Neural cell (in vitro differentiated cells): ENCODE measurements around the gene ADGRB3. TPM values are rescaled to one million over a fixed set of nuclear protein-coding genes. Genes with fewer than 3 reads are reported as not detected.

Source experiments
- H2AFZ ChIP-seq: fragments of 200-600, 300-800 bp; sonication (generic), shearing (Covaris generic); 2 replicates; pipeline ENCODE4 v1.6.0; 2014; ENCODE audit warnings: low read depth, mild to moderate bottlenecking, antibody characterized with exemption, low read length, moderate library complexity
- H3F3A ChIP-seq: fragments of 200-600 bp; shearing (Covaris generic); 2 replicates; pipeline ENCODE4 v1.6.1; 2016; ENCODE audit warnings: mild to moderate bottlenecking, moderate library complexity, mixed read lengths, antibody characterized with exemption, low read length; ENCODE audit not compliant: insufficient read depth, poor library complexity, severe bottlenecking
- H3K27ac ChIP-seq: fragments of 200-600, 300-800 bp; sonication (generic), shearing (Covaris generic); 2 replicates; pipeline ENCODE4 v1.5.1; 2014; ENCODE audit warnings: mild to moderate bottlenecking, low read length, moderate library complexity
- H3K27me3 ChIP-seq: fragments of 300-800, 200-600 bp; sonication (generic), shearing (Covaris generic); 2 replicates; pipeline ENCODE4 v1.6.0; 2014; ENCODE audit warnings: mild to moderate bottlenecking, low read depth, low read length, moderate library complexity; ENCODE audit not compliant: insufficient read depth
- H3K36me3 ChIP-seq: fragments of 300-800, 200-600 bp; sonication (generic), shearing (Covaris generic); 2 replicates; pipeline ENCODE4 v1.5.1; 2014; ENCODE audit warnings: mild to moderate bottlenecking, antibody characterized with exemption, low read length, moderate library complexity; ENCODE audit not compliant: insufficient read depth
- H3K4me2 ChIP-seq: fragments of 300-800, 200-600 bp; sonication (generic), shearing (Covaris generic); 2 replicates; pipeline ENCODE4 v1.6.0; 2014; ENCODE audit warnings: mild to moderate bottlenecking, low read length
- H3K4me3 ChIP-seq: fragments of 300-800, 200-600 bp; sonication (generic), shearing (Covaris generic); 2 replicates; pipeline ENCODE4 v1.5.1; 2014; ENCODE audit warnings: mild to moderate bottlenecking, low read length, moderate library complexity
- H3K79me2 ChIP-seq: fragments of 200-600 bp; shearing (Covaris generic); replicated peaks from 2 replicates; pipeline ENCODE4 v1.6.0; 2014; ENCODE audit warnings: mild to moderate bottlenecking, low read length, moderate library complexity; ENCODE audit not compliant: insufficient read depth
- H3K9ac ChIP-seq: fragments of 300-800, 200-600 bp; sonication (generic), shearing (Covaris generic); 2 replicates; pipeline ENCODE4 v1.6.1; 2016; ENCODE audit warnings: mild to moderate bottlenecking, low read length, mixed read lengths
- H3K9me2 ChIP-seq: fragments of 200-600 bp; shearing (Covaris generic); 2 replicates; pipeline ENCODE4 v1.6.1; 2016; ENCODE audit warnings: mild to moderate bottlenecking, low read length, mixed read lengths; ENCODE audit not compliant: insufficient read depth
- H3K9me3 ChIP-seq: fragments of 200-600, 300-800 bp; sonication (generic), shearing (Covaris generic); 2 replicates; pipeline ENCODE4 v1.6.1; 2016; ENCODE audit warnings: mild to moderate bottlenecking, mixed run types, low read length, moderate library complexity, mixed read lengths
- H4K20me1 ChIP-seq: fragments of 200-600 bp; shearing (Covaris generic); 2 replicates; pipeline ENCODE4 v1.6.1; 2016; ENCODE audit warnings: mild to moderate bottlenecking, mixed run types; ENCODE audit not compliant: insufficient read depth
- CTCF ChIP-seq: fragments of 450-650 bp; IDR thresholded peaks from 2 replicates; pipeline ENCODE4 v1.5.1; 2014; ENCODE audit warnings: antibody characterized with exemption, mild to moderate bottlenecking, moderate library complexity; ENCODE audit not compliant: poor library complexity, severe bottlenecking
- EP300 ChIP-seq: fragments of 450-650 bp; conservative IDR thresholded peaks from 2 replicates; pipeline ENCODE4 v1.6.1; 2014; ENCODE audit warnings: antibody characterized with exemption, mild to moderate bottlenecking, moderate library complexity; ENCODE audit not compliant: poor library complexity, severe bottlenecking
- EZH2 ChIP-seq: fragments of 200-600, 300-800 bp; shearing (Covaris generic), sonication (generic); IDR thresholded peaks from 2 replicates; pipeline ENCODE4 v1.6.1; 2014; ENCODE audit warnings: antibody characterized with exemption, low read length, borderline replicate concordance, mild to moderate bottlenecking; ENCODE audit not compliant: insufficient read depth, poor library complexity, severe bottlenecking
- MXI1 ChIP-seq: fragments of 450-650 bp; conservative IDR thresholded peaks from 2 replicates; pipeline ENCODE4 v1.6.1; 2014; ENCODE audit warnings: antibody characterized with exemption, mild to moderate bottlenecking; ENCODE audit not compliant: poor library complexity, severe bottlenecking
- POLR2AphosphoS5 ChIP-seq: IDR thresholded peaks from 2 replicates; pipeline ENCODE4 v1.6.1; 2012
- RAD21 ChIP-seq: fragments of 450-650 bp; conservative IDR thresholded peaks from 2 replicates; pipeline ENCODE4 v1.6.1; 2014; ENCODE audit warnings: antibody characterized with exemption, mild to moderate bottlenecking, moderate library complexity
- SMC3 ChIP-seq: fragments of 450-650 bp; conservative IDR thresholded peaks from 2 replicates; pipeline ENCODE4 v1.6.1; 2014; ENCODE audit warnings: antibody characterized with exemption, mild to moderate bottlenecking, moderate library complexity; ENCODE audit not compliant: poor library complexity
- TAF1 ChIP-seq: IDR thresholded peaks from 2 replicates; pipeline ENCODE4 v1.6.1; 2012; ENCODE audit warnings: low read depth
- polyA plus RNA-seq: library from polyadenylated mRNA; depleted of rRNA; stranded (reverse); fragments of >200 nt; gene quantifications from 2 replicates; pipeline ENCODE4 v1.2.3, GENCODE V29; 2014
- TF ChIP-seq, protein P1 (sequence below): IDR thresholded peaks from 2 replicates; pipeline ENCODE4 v1.6.1; 2012; ENCODE audit warnings: borderline replicate concordance

The ADGRB3 gene
- polyA plus RNA-seq, 1 donor from 2014 or later, result 66.5 TPM

- Histone ChIP-seq H3F3A (no peaks in the 10 kb centered on the region), H3K79me2 (peaks cover 4% of the 10 kb centered on the region), H3K9ac (no peak overlapping the region), H3K27ac (no peak overlapping the region), H3K9me2 (no peaks in the 10 kb centered on the region), H3K4me2 (no peak overlapping the region), H4K20me1 (no peaks in the 10 kb centered on the region), H2AFZ (no peak overlapping the region), H3K36me3 (no peaks in the 10 kb centered on the region), H3K4me3 (no peak overlapping the region), H3K9me3 (no peaks in the 10 kb centered on the region), H3K27me3 (no peaks in the 10 kb centered on the region)
- TF ChIP-seq TAF1 (no peak), MXI1 (no peak), SMC3 (no peak), EP300 (no peak), RAD21 (no peak), EZH2 (no peak), POLR2AphosphoS5 (no peak), CTCF (no peak)
- TF ChIP-seq, protein P1, sequence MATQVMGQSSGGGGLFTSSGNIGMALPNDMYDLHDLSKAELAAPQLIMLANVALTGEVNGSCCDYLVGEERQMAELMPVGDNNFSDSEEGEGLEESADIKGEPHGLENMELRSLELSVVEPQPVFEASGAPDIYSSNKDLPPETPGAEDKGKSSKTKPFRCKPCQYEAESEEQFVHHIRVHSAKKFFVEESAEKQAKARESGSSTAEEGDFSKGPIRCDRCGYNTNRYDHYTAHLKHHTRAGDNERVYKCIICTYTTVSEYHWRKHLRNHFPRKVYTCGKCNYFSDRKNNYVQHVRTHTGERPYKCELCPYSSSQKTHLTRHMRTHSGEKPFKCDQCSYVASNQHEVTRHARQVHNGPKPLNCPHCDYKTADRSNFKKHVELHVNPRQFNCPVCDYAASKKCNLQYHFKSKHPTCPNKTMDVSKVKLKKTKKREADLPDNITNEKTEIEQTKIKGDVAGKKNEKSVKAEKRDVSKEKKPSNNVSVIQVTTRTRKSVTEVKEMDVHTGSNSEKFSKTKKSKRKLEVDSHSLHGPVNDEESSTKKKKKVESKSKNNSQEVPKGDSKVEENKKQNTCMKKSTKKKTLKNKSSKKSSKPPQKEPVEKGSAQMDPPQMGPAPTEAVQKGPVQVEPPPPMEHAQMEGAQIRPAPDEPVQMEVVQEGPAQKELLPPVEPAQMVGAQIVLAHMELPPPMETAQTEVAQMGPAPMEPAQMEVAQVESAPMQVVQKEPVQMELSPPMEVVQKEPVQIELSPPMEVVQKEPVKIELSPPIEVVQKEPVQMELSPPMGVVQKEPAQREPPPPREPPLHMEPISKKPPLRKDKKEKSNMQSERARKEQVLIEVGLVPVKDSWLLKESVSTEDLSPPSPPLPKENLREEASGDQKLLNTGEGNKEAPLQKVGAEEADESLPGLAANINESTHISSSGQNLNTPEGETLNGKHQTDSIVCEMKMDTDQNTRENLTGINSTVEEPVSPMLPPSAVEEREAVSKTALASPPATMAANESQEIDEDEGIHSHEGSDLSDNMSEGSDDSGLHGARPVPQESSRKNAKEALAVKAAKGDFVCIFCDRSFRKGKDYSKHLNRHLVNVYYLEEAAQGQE, result no peak
Observed at GRCh38 chr6:68730291-68731054, 95.4 kb downstream of the ADGRB3 start.

DNA sequence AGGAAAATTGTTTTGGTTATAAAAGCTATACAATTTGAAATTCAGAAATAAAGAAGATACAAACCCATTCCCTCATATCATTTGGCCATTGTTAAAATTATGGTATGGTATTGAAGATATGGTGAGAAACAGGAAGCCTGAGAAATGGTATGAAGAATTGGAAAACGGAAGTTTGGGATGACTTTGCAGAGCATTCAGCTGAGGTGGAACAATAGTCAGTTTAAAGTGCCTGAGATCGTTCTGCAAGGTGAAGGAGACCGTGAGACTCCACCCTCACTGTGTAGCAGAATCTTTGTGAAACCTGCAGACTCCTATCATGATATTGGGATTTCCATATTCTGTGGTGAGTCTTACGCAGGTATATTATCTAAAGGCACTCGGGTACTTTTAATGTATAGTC, 97.3 kb downstream of the ADGRB3 start:
- H3F3A ChIP-seq, result no peaks in the 10 kb centered on the region
- no peak overlapping the region for H2AFZ ChIP-seq
- no peak overlapping the region for H3K27ac ChIP-seq
- TF ChIP-seq EP300, result no peak
- no peak for TF ChIP-seq POLR2AphosphoS5
- no peak for TF ChIP-seq CTCF
- no peak for TF ChIP-seq EZH2
- TF ChIP-seq, protein P1, result no peak
- no peak for TF ChIP-seq MXI1
- TF ChIP-seq SMC3, result no peak
- TF ChIP-seq RAD21, result no peak
- no peak for TF ChIP-seq TAF1
- no peak overlapping the region for H3K4me3 ChIP-seq
- H3K79me2 ChIP-seq, result peaks cover 4% of the 10 kb centered on the region
- no peaks in the 10 kb centered on the region for H3K9me3 ChIP-seq
- H3K9ac ChIP-seq, result no peak overlapping the region
- no peaks in the 10 kb centered on the region for H4K20me1 ChIP-seq
- no peaks in the 10 kb centered on the region for H3K9me2 ChIP-seq
- H3K4me2 ChIP-seq, result no peak overlapping the region
- H3K27me3 ChIP-seq, result no peaks in the 10 kb centered on the region
- no peaks in the 10 kb centered on the region for H3K36me3 ChIP-seq
